ENCODE data around the gene SPRR1B. TPM values are rescaled to one million over a fixed set of nuclear protein-coding genes. Genes with fewer than 3 reads are reported as not detected.

The SPRR1B gene
- total RNA-seq, 3 donors from 2014 or later = not detected

GRCh38 chr1:152993186-152993585, 37.8 kb upstream of the SPRR1B start:
- no peak overlapping the region for H3K4me3 ChIP-seq
- DNase-seq (ENCODE audit: low spot score in 2 of 2) = no peak
- TF ChIP-seq, protein P1, sequence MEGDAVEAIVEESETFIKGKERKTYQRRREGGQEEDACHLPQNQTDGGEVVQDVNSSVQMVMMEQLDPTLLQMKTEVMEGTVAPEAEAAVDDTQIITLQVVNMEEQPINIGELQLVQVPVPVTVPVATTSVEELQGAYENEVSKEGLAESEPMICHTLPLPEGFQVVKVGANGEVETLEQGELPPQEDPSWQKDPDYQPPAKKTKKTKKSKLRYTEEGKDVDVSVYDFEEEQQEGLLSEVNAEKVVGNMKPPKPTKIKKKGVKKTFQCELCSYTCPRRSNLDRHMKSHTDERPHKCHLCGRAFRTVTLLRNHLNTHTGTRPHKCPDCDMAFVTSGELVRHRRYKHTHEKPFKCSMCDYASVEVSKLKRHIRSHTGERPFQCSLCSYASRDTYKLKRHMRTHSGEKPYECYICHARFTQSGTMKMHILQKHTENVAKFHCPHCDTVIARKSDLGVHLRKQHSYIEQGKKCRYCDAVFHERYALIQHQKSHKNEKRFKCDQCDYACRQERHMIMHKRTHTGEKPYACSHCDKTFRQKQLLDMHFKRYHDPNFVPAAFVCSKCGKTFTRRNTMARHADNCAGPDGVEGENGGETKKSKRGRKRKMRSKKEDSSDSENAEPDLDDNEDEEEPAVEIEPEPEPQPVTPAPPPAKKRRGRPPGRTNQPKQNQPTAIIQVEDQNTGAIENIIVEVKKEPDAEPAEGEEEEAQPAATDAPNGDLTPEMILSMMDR (IDR thresholded peaks at IDR 0.05) = no peak
- TF ChIP-seq POLR2A (IDR thresholded peaks at IDR 0.05) (no peak), POLR2AphosphoS5 (IDR thresholded peaks at IDR 0.05) (no peak)

DNA sequence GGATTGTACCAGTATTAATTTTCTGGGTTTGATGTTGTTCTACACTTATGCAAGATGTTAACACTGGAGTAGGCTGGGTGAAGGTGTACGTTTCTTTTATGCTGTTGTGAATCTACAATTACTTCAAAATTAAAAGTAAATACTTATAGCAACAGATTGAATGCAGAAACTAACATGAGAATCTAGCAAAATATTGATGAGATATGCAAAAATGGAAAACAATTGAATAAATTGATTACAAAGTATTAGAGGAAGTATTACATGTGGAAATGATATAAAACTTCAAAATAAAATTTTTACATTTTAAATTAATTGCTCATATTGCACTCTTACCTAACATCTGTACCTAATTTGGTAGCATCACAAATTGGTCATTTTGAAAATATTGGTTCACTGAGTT, 35.2 kb upstream of the SPRR1B start:
- no peaks in the 10 kb centered on the region for H3K4me1 ChIP-seq
- intact Hi-C loops (cut with DNase I; ENCODE audit: low total_unique reads) = no loop called here
- no peak for DNase-seq (ENCODE audit: low spot score in 2 of 2)
- peaks cover 0 to 10% of the 10 kb centered on the region in 2 donors for H3K9me3 ChIP-seq
- H3K4me3 ChIP-seq = no peak overlapping the region
- H3K27ac ChIP-seq = no peak overlapping the region
- TF ChIP-seq POLR2AphosphoS5 (IDR thresholded peaks at IDR 0.05) (no peak), POLR2A (IDR thresholded peaks at IDR 0.05) (no peak)
- TF ChIP-seq, protein P1 (IDR thresholded peaks at IDR 0.05) = no peak
- H3K36me3 ChIP-seq = no peaks in the 10 kb centered on the region
- H3K27me3 ChIP-seq = no peaks in the 10 kb centered on the region

More at GRCh38 chr1:152993186-152993585, 37.8 kb upstream of the SPRR1B start:
- H3K4me1 ChIP-seq = no peaks in the 10 kb centered on the region
- intact Hi-C loops (cut with DNase I; ENCODE audit: low total_unique reads) = no loop called here
- no peaks in the 10 kb centered on the region for H3K36me3 ChIP-seq
- no peaks in the 10 kb centered on the region for H3K27me3 ChIP-seq
- H3K9me3 ChIP-seq = peaks cover 0 to 10% of the 10 kb centered on the region in 2 donors
- no peak overlapping the region for H3K27ac ChIP-seq

GRCh38 chr1:152996633-152997400, 34.2 kb upstream of the SPRR1B start:
- intact Hi-C loops (cut with DNase I; ENCODE audit: low total_unique reads) = no loop called here
- Histone ChIP-seq H3K27ac (no peak overlapping the region), H3K36me3 (no peaks in the 10 kb centered on the region), H3K4me3 (no peak overlapping the region), H3K9me3 (peaks cover 0 to 10% of the 10 kb centered on the region in 2 donors), H3K4me1 (no peaks in the 10 kb centered on the region), H3K27me3 (no peaks in the 10 kb centered on the region)
- no peak for DNase-seq (ENCODE audit: low spot score in 2 of 2)
- TF ChIP-seq POLR2AphosphoS5 (IDR thresholded peaks at IDR 0.05) (no peak), POLR2A (IDR thresholded peaks at IDR 0.05) (no peak)
- TF ChIP-seq, protein P1 (IDR thresholded peaks at IDR 0.05) = no peak

DNA sequence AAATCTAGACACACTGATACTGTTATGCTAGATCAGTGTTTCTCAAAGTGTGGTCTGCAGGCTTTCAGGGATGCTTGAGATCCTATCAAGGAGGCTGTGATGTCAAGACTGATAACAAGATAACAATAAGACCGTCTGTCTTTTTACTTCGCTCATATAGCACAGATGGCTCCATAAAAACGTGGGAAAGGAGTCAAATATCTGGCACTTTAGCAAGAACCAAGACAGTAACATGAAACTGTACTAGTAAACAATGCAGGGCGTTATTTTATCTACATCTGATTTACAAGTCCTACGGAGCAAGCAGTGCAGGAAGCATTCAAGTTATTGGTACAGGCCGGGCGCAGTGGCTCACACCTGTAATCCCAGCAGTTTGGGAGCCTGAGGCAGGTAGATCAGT, 33.1 kb upstream of the SPRR1B start:
- no peaks in the 10 kb centered on the region for H3K27me3 ChIP-seq
- DNase-seq (ENCODE audit: low spot score in 2 of 2) = no peak
- no peaks in the 10 kb centered on the region for H3K36me3 ChIP-seq
- no peak overlapping the region for H3K4me3 ChIP-seq
- peaks cover 0 to 10% of the 10 kb centered on the region in 2 donors for H3K9me3 ChIP-seq
- no peak overlapping the region for H3K27ac ChIP-seq
- TF ChIP-seq POLR2A (IDR thresholded peaks at IDR 0.05) = no peak
- TF ChIP-seq, protein P1 (IDR thresholded peaks at IDR 0.05) = no peak
- no peak for TF ChIP-seq POLR2AphosphoS5 (IDR thresholded peaks at IDR 0.05)
- no peaks in the 10 kb centered on the region for H3K4me1 ChIP-seq
- intact Hi-C loops (cut with DNase I; ENCODE audit: low total_unique reads) = no loop called here

GRCh38 chr1:152998476-152998875, 32.5 kb upstream of the SPRR1B start:
- H3K27ac ChIP-seq = no peak overlapping the region

More at GRCh38 chr1:152998476-152998875, 32.5 kb upstream of the SPRR1B start:
- no peak for DNase-seq (ENCODE audit: low spot score in 2 of 2)
- H3K27me3 ChIP-seq = no peaks in the 10 kb centered on the region
- peaks cover 0 to 10% of the 10 kb centered on the region in 2 donors for H3K9me3 ChIP-seq
- no peaks in the 10 kb centered on the region for H3K36me3 ChIP-seq
- TF ChIP-seq, protein P1 (IDR thresholded peaks at IDR 0.05) = no peak
- TF ChIP-seq POLR2AphosphoS5 (IDR thresholded peaks at IDR 0.05) (no peak), POLR2A (IDR thresholded peaks at IDR 0.05) (no peak)
- H3K4me3 ChIP-seq = no peak overlapping the region
- intact Hi-C loops (cut with DNase I; ENCODE audit: low total_unique reads) = no loop called here
- no peaks in the 10 kb centered on the region for H3K4me1 ChIP-seq

Data from breast epithelium (tissue), 4 donors.